HepG2 (cell line): Measurements from ENCODE around the gene OR13C4. TPM values are rescaled to one million over a fixed set of nuclear protein-coding genes. Genes with fewer than 3 reads are reported as not detected.

Source experiments
- ATAC-seq: fragments of 200-7000 bp; cut with Tn5 transposase; 3 replicates; pipeline ENCODE4 v1.9.1; 2020; ENCODE audit warnings: mild to moderate bottlenecking, moderate library complexity
- BruUV-seq: library from RNA; stranded (reverse); fragments of 400-500 nt; replicated peaks from 2 replicates; lab custom pipeline; 2021; lab: Mats Ljungman, UMichigan
- CTCF ChIA-PET: fragments of 300-600 bp; formaldehyde crosslinking; extraction: SDS; loops from one replicate; lab custom pipeline; 2021; ENCODE audit warnings: low total read pairs, inconsistent platforms, low intra/inter-chr PET ratio; lab: Yijun Ruan, JAX
- POLR2A ChIA-PET: fragments of 350-600 bp; sonication (Branson Sonifier 250); formaldehyde crosslinking; loops from one replicate; lab custom pipeline; 2020; ENCODE audit warnings: antibody characterized with exemption, inconsistent platforms; lab: Yijun Ruan, JAX
- DNase-seq: peaks from one replicate; pipeline ENCODE4 v3.0.0-alpha.2; 2015; ENCODE audit warnings: low spot score
- FAIRE-seq: peaks from 3 replicates; lab custom pipeline; 2011; peaks lifted over from hg19 to GRCh38; lab: Jason Lieb, UNC
- H2AFZ ChIP-seq: one replicate; pipeline ENCODE4 v1.6.1; 2011; ENCODE audit warnings: low read length, inconsistent platforms
- H3K27ac ChIP-seq: fragments of 300-600 bp; 3 replicates; pipeline ENCODE4 v1.8.0; 2011; ENCODE audit warnings: mixed run types, mild to moderate bottlenecking, mixed read lengths, low read length, inconsistent platforms; ENCODE audit not compliant: insufficient read depth; ENCODE audit errors: extremely low read length
- H3K27me3 ChIP-seq, 2 experiments: fragments of 200-600 bp in 1 of 2; 2 replicates in 1 of 2; 3 replicates in 1 of 2; pipeline versions ENCODE4 v1.6.0 to v1.8.0; 2011; ENCODE audit warnings: low read length in 2 of 2, mild to moderate bottlenecking in 2 of 2, moderate library complexity in 2 of 2, inconsistent platforms in 1 of 2; ENCODE audit not compliant: insufficient read depth in 2 of 2, control insufficient read depth in 1 of 2
- H3K36me3 ChIP-seq, 2 experiments: fragments of 200-600 bp in 1 of 2; replicated peaks in 1 of 2; 2 replicates in 1 of 2; 3 replicates in 1 of 2; pipeline versions ENCODE4 v1.5.1 to v1.8.0; 2011; ENCODE audit warnings: low read length in 2 of 2, inconsistent platforms in 1 of 2; ENCODE audit not compliant: insufficient read depth in 2 of 2, control insufficient read depth in 1 of 2
- H3K4me1 ChIP-seq: 2 replicates; pipeline ENCODE4 v1.5.1; 2012; ENCODE audit warnings: low read length, inconsistent platforms; ENCODE audit not compliant: insufficient read depth
- H3K4me2 ChIP-seq: 2 replicates; pipeline ENCODE4 v1.6.0; 2011; ENCODE audit warnings: low read depth, low read length, inconsistent platforms
- H3K4me3 ChIP-seq, 3 experiments: fragments of 200-600 bp in 1 of 3; sonication (generic), shearing (Covaris generic) in 1 of 3; replicated peaks in 1 of 3; 2 replicates each; pipeline ENCODE4 v1.5.1; 2011 to 2016; ENCODE audit warnings: low read length in 3 of 3, inconsistent platforms in 2 of 3, low read depth in 2 of 3, mild to moderate bottlenecking in 2 of 3, control low read depth in 1 of 3, mixed read lengths in 1 of 3; ENCODE audit not compliant: insufficient read depth in 1 of 3
- H3K79me2 ChIP-seq: one replicate; pipeline ENCODE4 v1.6.1; 2011; ENCODE audit warnings: low read length, inconsistent platforms; ENCODE audit not compliant: insufficient read depth
- H3K9ac ChIP-seq: 2 replicates; pipeline ENCODE4 v1.6.0; 2011; ENCODE audit warnings: mild to moderate bottlenecking, low read depth, low read length, inconsistent platforms; ENCODE audit not compliant: insufficient read depth
- H3K9me3 ChIP-seq: 2 replicates; pipeline ENCODE4 v1.5.1; 2012; ENCODE audit warnings: mild to moderate bottlenecking, low read length
- H4K20me1 ChIP-seq: 2 replicates; pipeline ENCODE4 v1.6.0; 2011; ENCODE audit warnings: inconsistent platforms, mild to moderate bottlenecking, low read length, moderate library complexity; ENCODE audit not compliant: insufficient read depth
- CAMTA2 ChIP-seq: sonication (generic); formaldehyde crosslinking; IDR thresholded peaks from 2 replicates; pipeline ENCODE4 v1.4.0; 2020; ENCODE audit warnings: mild to moderate bottlenecking, missing genetic modification reagents, borderline replicate concordance
- CC2D1A ChIP-seq: sonication (generic); formaldehyde crosslinking; IDR thresholded peaks from 2 replicates; pipeline ENCODE4 v1.8.1; 2023; ENCODE audit warnings: mild to moderate bottlenecking, missing genetic modification reagents
- ELK4 ChIP-seq: sonication (generic); formaldehyde crosslinking; IDR thresholded peaks from 2 replicates; pipeline ENCODE4 v1.9.0; 2021; ENCODE audit warnings: missing genetic modification reagents, borderline replicate concordance
- MEIS2 ChIP-seq: sonication (generic); formaldehyde crosslinking; IDR thresholded peaks from 2 replicates; pipeline ENCODE4 v1.9.0; 2021; ENCODE audit warnings: mild to moderate bottlenecking, missing genetic modification reagents
- NFAT5 ChIP-seq: sonication (generic); formaldehyde crosslinking; IDR thresholded peaks from 2 replicates; pipeline ENCODE4 v1.4.0; 2020; ENCODE audit warnings: missing genetic modification reagents
- POLR2G ChIP-seq: fragments of 200-400 bp; formaldehyde crosslinking; IDR thresholded peaks from 2 replicates; pipeline ENCODE4 v1.6.1; 2018; ENCODE audit warnings: mild to moderate bottlenecking, low read depth, low read length, moderate library complexity
- SETDB1 ChIP-seq: sonication (generic); formaldehyde crosslinking; IDR thresholded peaks from 2 replicates; pipeline ENCODE4 v1.5.1; 2020; ENCODE audit warnings: missing genetic modification reagents, mild to moderate bottlenecking, borderline replicate concordance
- TRAFD1 ChIP-seq: sonication (generic); formaldehyde crosslinking; IDR thresholded peaks from 2 replicates; pipeline ENCODE4 v1.5.1; 2020; ENCODE audit warnings: missing genetic modification reagents, mild to moderate bottlenecking, borderline replicate concordance
- ZMYM4 ChIP-seq: sonication (generic); formaldehyde crosslinking; IDR thresholded peaks from 2 replicates; pipeline ENCODE4 v1.8.1; 2023; ENCODE audit warnings: mild to moderate bottlenecking, missing genetic modification reagents
- ZNF589 ChIP-seq: sonication (generic); formaldehyde crosslinking; conservative IDR thresholded peaks from 2 replicates; pipeline ENCODE4 v1.8.0; 2022; ENCODE audit warnings: mild to moderate bottlenecking, moderate library complexity, missing genetic modification reagents
- ZNF790 ChIP-seq: sonication (generic); formaldehyde crosslinking; IDR thresholded peaks from 2 replicates; pipeline ENCODE4 v1.8.0; 2022; ENCODE audit warnings: missing genetic modification reagents, mild to moderate bottlenecking, borderline replicate concordance
- WGBS: methylation state at CpG from one replicate; pipeline ENCODE4 v1.1.6; 2017; ENCODE audit warnings: low lambda C conversion rate; 5-methylcytosine and 5-hydroxymethylcytosine counted together
- in situ Hi-C: cut with HindIII; loops from 2 replicates; pipeline ENCODE4 v1.10.0; 2017; ENCODE audit warnings: low pct_unique_long_range_greater_than_20kb; ENCODE audit not compliant: extremely low pct_ligation_motif_present
- intact Hi-C: fragments of 100-400 bp; cut with micrococcal nuclease; formaldehyde crosslinking; loops from one replicate; pipeline ENCODE4 v1.10.0; 2022; ENCODE audit not compliant: unreplicated experiment
- polyA plus RNA-seq, 8 experiments: library from polyadenylated mRNA; depleted of rRNA in 3 of 8; stranded (reverse) in 7 of 8; unstranded in 1 of 8; fragments of >200 nt; fragmentation: Illumina TruSeq in 4 of 8; extraction: Trizol in 4 of 8; gene quantifications; 2 replicates each; pipeline versions ENCODE4 v1.2.1 to v1.2.3, GENCODE V29; 2011 to 2016; ENCODE audit warnings: low read depth in 4 of 8, missing spikeins in 1 of 8, mixed read lengths in 1 of 8; ENCODE audit not compliant: insufficient read depth in 1 of 8
- total RNA-seq, 5 experiments: library from RNA; depleted of rRNA; stranded (reverse); fragments of >200 nt; fragmentation: Illumina TruSeq; extraction: Trizol; gene quantifications; 2 replicates each; pipeline ENCODE4 v1.2.3, GENCODE V29; 2016; ENCODE audit warnings: low read depth in 1 of 5

Gene OR13C4
- total and polyA plus RNA-seq, 2 of the 13 experiments (the other 11 are each of a cell fraction or from before 2014, with no cell fraction given) = not detected

- CTCF ChIA-PET = no interaction called here
- WGBS = 38% methylated on average over 5 of the region's 5 CpGs
- in situ Hi-C loops (no loop called here), intact Hi-C loops (no loop called here)
- no TSS peak for BruUV-seq
- H3K36me3 ChIP-seq = no peaks in the 10 kb centered on the region
- H3K27ac ChIP-seq = no peak within 1 kb of the TSS
- no peak within 1 kb of the TSS for H2AFZ ChIP-seq
- H3K4me3 ChIP-seq = no peak within 1 kb of the TSS
- no peaks in the 10 kb centered on the region for H3K79me2 ChIP-seq
- H3K9ac ChIP-seq = no peak within 1 kb of the TSS
- H3K27me3 ChIP-seq = no peaks in the 10 kb centered on the region
- FAIRE-seq = no peak
- no peak for TF ChIP-seq ELK4
- no peak for TF ChIP-seq ZMYM4
- TF ChIP-seq POLR2G = no peak
- TF ChIP-seq SETDB1 (CRISPR knock-in tag) = no peak
- no peak for TF ChIP-seq CC2D1A (CRISPR knock-in tag)
- no peak for TF ChIP-seq TRAFD1 (CRISPR knock-in tag)
- TF ChIP-seq ZNF790 (CRISPR knock-in tag) = no peak
- no peak for TF ChIP-seq ZNF589
- TF ChIP-seq NFAT5 (CRISPR knock-in tag) = no peak
- TF ChIP-seq CAMTA2 (CRISPR knock-in tag) = no peak
- no peak for TF ChIP-seq MEIS2
- TF ChIP-seq, all 625 proteins: peak for 0
- Histone ChIP-seq H3K9me3 (no peaks in the 10 kb centered on the region), H3K4me2 (no peak within 1 kb of the TSS), H4K20me1 (no peaks in the 10 kb centered on the region), H3K4me1 (no peaks in the 10 kb centered on the region)
- POLR2A ChIA-PET = no interaction called here
- ATAC-seq (no peak), DNase-seq (no peak)
Measured at GRCh38 chr9:104503963-104504362, 23.0 kb downstream of the OR13C4 start, which contains the start of gene OR13F1. OR13F1 (plus strand) TSS chr9:104504263; CDS start chr9:104504263, 0 bp downstream.
